ENCODE results near the gene MFNG. TPM values are rescaled to one million over a fixed set of nuclear protein-coding genes. Genes with fewer than 3 reads are reported as not detected.
"Not testable (repeated sequence)": the region's sequence is repeated elsewhere in the genome, so short reads cannot be mapped to it uniquely, and the experiment has no call there.

MFNG gene, protein sequence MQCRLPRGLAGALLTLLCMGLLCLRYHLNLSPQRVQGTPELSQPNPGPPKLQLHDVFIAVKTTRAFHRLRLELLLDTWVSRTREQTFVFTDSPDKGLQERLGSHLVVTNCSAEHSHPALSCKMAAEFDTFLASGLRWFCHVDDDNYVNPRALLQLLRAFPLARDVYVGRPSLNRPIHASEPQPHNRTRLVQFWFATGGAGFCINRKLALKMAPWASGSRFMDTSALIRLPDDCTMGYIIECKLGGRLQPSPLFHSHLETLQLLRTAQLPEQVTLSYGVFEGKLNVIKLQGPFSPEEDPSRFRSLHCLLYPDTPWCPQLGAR
- 9.7 TPM for polyA plus RNA-seq (ENCODE audit: insufficient read length)
- long read RNA-seq, donor 1, partial matches to known transcripts = 0 of 1 reads
- long read RNA-seq, donor 1, other reads (novel, unspliced or antisense) = 0 of 1 reads
- long read RNA-seq, donor 2, partial matches to known transcripts = 0 of 2 reads
- long read RNA-seq, donor 2, other reads (novel, unspliced or antisense) = 0 of 2 reads
- long read RNA-seq, donor 3 = 0 reads
- long read RNA-seq, donor 4 = 0 reads
- long read RNA-seq, donor 5, transcript MFNG-201 (8 exons, 2,088 nt) = major isoform, 5 of 5 reads
- long read RNA-seq, donor 5, partial matches to known transcripts = 0 of 5 reads
- long read RNA-seq, donor 5, other reads (novel, unspliced or antisense) = 0 of 5 reads
- long read RNA-seq, donor 6, partial matches to known transcripts = 0 of 2 reads
- long read RNA-seq, donor 6, other reads (novel, unspliced or antisense) = 0 of 2 reads
- long read RNA-seq, donor 7, partial matches to known transcripts = 5 of 7 reads
- long read RNA-seq, donor 7, other reads (novel, unspliced or antisense) = 0 of 7 reads
- long read RNA-seq, donor 8, partial matches to known transcripts = 0 of 2 reads
- long read RNA-seq, donor 8, other reads (novel, unspliced or antisense) = 0 of 2 reads

DNA sequence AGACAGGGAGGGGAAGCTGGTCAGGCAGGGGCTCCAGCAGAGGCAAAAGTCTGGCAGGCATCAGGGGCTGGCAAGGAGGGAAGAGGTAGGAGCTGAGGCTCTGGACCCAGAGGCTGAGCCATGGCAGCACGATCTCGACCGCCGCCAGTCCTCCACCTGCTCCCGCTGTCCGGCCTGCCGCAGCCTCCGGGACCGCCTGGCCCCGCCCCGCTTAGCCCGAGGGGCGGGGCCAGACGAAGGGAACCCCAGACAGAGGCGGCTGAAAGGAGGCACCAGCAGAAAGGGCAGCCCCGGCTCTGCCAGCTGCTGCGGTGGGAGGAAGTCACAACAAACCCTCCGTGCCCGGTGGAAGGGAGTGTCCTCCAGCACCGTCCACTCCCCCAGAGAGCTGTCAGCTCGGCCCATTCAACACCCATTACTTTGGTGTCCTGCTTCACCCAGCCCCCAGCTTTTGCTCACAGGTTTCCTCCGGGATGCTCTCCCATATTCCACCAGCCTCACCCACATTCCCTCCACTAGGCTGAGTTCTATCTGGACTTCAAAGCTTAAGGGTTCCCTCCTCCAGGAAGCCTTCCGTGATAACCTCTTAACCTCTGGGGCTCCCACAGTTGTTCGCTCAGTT is at the start of gene MFNG:
TSS of gene MFNG (minus strand) at position 161 of the 622 bp plus-strand sequence. CDS start 207 bp downstream, outside the sequence.
- peak; percentile 78 for DNase-seq

- no peak for DNase-seq
These were observed 49.0 kb upstream of the MFNG start for GRCh38 chr22:37535159-37535558.

- no peak for DNase-seq
These were observed 48.3 kb upstream of the MFNG start for GRCh38 chr22:37534445-37534844.

DNA sequence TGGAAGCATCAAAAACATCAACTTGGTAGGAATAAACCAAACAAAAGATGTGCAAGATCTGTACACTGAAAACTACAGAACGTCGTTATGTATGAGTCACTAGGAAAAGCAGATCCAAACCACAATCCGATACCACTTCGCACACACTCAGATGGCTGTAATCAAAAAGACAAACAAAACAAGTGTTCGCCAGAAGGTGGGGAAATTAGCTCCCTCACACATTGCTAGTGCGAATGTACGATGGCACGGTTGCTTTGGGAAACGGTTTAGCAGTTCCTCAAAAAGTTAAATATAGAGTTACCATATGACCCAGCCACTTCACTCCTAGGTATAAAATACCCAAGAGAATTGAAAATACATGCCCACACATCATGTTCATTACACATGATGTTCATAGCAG is 47.8 kb upstream of the MFNG start:
- DNase-seq = no peak

- no peak for DNase-seq
These were observed 43.6 kb upstream of the MFNG start for GRCh38 chr22:37529652-37530345.

- not testable (repeated sequence) for DNase-seq
These were observed 41.8 kb upstream of the MFNG start for GRCh38 chr22:37527952-37528351.

- not testable (repeated sequence) for DNase-seq
These were observed 41.0 kb upstream of the MFNG start for GRCh38 chr22:37527081-37527752.

DNA sequence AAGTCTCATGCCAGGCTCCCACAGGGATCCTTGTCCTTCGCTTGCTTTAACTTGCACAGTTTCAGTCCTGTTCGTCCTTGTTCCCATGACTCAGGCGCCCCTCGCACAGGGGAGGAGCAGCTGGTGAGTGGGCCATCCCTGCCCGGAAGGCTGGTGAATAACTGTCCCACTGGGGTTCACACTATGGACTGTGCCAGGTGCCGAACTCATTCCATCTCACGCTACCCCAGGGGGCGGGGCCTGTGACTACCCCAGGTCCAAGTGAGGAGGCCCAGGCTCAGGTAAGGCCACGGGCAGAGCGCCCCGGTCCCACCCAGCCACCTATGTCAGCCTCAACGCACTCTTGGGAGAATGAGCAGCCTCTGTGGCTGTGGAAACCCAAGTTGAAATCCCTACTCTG is 40.2 kb upstream of the MFNG start:
- DNase-seq = no peak

GRCh38 chr22:37525746-37526350 is 39.7 kb upstream of the MFNG start:
- no peak for DNase-seq

DNA sequence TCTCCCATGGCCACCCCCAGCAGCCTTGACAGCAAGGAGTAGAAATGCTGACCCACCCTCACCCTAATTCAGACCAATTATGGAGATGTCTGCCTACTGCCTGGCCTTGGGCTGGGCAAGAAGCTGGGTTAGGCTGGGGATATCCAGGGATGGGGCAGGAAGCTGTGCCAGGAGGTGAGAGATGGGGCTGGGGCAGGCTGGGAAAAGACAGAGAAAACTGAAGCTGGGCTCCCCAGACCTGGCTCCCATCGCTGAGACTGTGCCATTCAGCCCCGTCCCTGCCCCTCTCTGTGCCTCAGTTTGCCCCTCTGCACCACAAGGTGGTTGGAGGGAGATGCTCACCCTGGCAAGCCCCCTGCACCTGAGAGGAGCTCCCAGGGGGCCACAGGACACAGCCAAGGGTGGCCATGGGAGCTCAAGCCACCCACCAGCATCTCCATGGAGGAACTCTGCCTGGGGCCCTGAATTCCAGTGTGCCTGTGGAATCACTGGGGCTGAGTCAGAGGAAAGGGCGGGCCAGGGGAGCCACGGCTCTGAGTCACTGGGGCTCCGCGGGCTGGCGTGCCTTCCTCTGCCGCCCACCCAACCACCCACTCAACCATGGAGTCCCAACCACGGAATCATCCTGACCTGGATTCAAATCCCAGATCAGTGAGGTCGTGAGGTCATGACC is 39.0 kb upstream of the MFNG start:
- no peak for DNase-seq

- DNase-seq = no peak
These were observed 36.3 kb upstream of the MFNG start for GRCh38 chr22:37522482-37522881.

GRCh38 chr22:37521236-37521739 is 35.1 kb upstream of the MFNG start:
- no peak for DNase-seq

DNA sequence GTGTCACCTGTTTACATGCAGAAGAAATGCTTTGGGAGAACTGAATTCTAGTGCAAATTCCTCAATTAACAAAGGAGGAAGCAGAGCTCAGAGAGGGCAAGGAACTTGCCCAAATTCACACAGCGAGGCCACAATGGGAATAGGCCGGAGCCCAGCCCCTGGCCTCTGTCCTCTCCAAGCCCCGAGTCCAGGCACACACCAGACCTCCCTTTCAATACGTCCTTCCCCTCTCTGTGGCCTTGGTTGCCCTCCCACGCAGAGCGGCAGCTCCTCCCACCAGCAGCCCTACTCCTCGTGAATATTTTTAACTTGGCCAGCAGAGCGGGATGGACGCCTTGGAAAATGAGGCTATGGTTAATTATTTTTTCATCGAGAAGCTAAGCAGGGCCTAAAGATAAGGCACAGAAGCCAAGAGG is 34.6 kb upstream of the MFNG start:
- no peak for DNase-seq

- no peak for DNase-seq
These were observed 33.3 kb upstream of the MFNG start, which contains the start of gene CARD10 for GRCh38 chr22:37519268-37520195. CARD10 (minus strand) TSS chr22:37519415; CDS start chr22:37519200, 215 bp downstream.

GRCh38 chr22:37518509-37519267 is 32.5 kb upstream of the MFNG start:
- DNase-seq = no peak

- DNase-seq = no peak
These were observed 31.8 kb upstream of the MFNG start for GRCh38 chr22:37517826-37518450.

DNA sequence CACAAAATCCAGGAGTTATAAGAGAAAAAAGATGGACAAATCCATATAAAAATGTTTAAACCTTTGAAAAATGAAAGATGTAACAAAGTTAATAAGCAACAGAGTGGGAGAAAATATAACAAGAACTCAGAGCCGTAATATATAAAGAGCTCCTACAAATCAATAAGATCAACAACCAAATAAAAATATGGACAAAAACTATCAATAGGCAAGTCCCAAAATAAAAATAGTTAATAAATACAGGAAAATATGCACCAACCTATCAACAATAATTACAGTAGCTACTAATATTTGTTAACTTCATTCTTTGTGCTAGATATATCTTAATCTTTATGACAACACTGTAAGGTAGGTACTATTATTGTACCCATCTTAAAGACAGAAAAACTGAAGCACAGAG is 30.3 kb upstream of the MFNG start:
- no peak for DNase-seq
